ENCODE measurements around the gene SAMD7. TPM values are rescaled to one million over a fixed set of nuclear protein-coding genes. Genes with fewer than 3 reads are reported as not detected.
A peak's percentile ranks its signal among the peaks of the same experiment; 100 is the strongest.

SAMD7 gene
- total and polyA plus RNA-seq, 9 of the 15 experiments (the other 6 are each of a cell fraction or from before 2014, with no cell fraction given): not detected

DNA sequence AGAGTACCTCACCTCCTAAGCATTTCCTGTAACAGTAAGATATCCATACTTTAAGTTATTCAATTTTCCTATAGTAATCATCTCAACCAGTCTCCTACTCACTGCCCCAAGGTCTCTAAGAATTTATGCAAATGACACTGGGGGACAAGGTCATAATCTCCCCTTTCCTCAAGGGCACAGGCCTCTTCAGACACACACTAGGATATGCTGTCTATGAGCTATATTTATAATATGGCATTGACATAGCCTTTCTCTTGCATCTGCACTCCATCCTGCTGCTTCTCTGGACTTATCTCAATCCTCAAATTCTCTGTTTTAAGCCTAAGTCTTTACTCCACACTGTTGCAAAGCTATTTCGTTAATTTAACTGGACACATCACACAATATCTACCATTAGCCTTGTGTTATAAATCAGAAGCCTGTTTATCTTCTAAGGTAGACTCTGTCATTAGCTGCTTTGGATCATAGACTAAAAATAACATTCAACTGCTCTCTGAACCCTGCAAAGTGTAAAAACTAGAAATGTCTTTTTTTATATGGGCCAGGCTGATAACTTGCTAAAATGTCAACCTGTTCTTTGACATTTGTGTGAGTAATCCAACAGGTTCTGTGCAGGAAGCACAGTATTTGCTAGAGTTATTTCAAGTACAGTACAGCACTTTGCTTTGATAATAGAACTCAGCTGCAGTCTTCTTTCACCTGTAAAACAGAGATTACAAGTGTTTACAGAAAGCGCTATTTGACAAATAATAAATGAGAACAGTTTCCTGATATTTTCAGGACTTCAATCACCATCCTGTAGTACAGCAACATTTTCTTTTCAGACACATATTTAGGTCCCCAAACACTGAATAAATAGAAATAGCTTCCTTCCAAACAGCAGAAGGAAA, 37.4 kb downstream of the SAMD7 start:
- peak overlapping the region; percentile 60 for H2AFZ ChIP-seq (ENCODE audit: low read depth, low read length)
- TF ChIP-seq TCF3 (CRISPR knock-in tag; IDR thresholded peaks at IDR 0.05): peak; percentile 40; the same call in 1 of the 2 replicates
- 0 out of 2 replicates have a peak, but pooled peaks have one; percentile 27 for TF ChIP-seq TAL1 (IDR thresholded peaks at IDR 0.05)
- TF ChIP-seq, protein P1, sequence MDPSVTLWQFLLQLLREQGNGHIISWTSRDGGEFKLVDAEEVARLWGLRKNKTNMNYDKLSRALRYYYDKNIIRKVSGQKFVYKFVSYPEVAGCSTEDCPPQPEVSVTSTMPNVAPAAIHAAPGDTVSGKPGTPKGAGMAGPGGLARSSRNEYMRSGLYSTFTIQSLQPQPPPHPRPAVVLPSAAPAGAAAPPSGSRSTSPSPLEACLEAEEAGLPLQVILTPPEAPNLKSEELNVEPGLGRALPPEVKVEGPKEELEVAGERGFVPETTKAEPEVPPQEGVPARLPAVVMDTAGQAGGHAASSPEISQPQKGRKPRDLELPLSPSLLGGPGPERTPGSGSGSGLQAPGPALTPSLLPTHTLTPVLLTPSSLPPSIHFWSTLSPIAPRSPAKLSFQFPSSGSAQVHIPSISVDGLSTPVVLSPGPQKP (CRISPR knock-in tag; IDR thresholded peaks at IDR 0.05): no peak
- peak; percentile 39; the same call in 1 of the 2 replicates for TF ChIP-seq CBFA2T3 (IDR thresholded peaks at IDR 0.05)
- in situ Hi-C loops (cut with MboI) (no loop called here), intact Hi-C loops (cut with micrococcal nuclease) (no loop called here)
- no peaks in the 10 kb centered on the region for H3K27me3 ChIP-seq (ENCODE audit: control insufficient read depth in 2 of 2, insufficient read depth in 2 of 2, low read length in 2 of 2)
- H3K27ac ChIP-seq (ENCODE audit: extremely low read depth, low read depth, low read length): no peak overlapping the region
- no peaks in the 10 kb centered on the region for H3K9me1 ChIP-seq (ENCODE audit: control insufficient read depth, insufficient read depth, low read length)
- H3K4me2 ChIP-seq (ENCODE audit: insufficient read depth, low read length): no peak overlapping the region
- no peak overlapping the region for H3K4me3 ChIP-seq
- FAIRE-seq (no peak), ATAC-seq (peak; percentile 7; the same call in 2 of the 3 replicates), DNase-seq (ENCODE audit: extremely low read depth in 1 of 4, low spot score in 3 of 4) (no peak)
- H3K4me1 ChIP-seq (replicated peaks in 1 of 2; ENCODE audit: control insufficient read depth in 2 of 2, insufficient read depth in 2 of 2, low read length in 2 of 2): peaks cover 7 to 34% of the 10 kb centered on the region in 2 experiments
- H3K9me3 ChIP-seq (replicated peaks; ENCODE audit: control insufficient read depth, insufficient read depth, low read depth, low read length): no peaks in the 10 kb centered on the region
- ChIA-PET POLR2A (interaction anchor here (1.4 to 1.8 kb wide), 2 partner anchors 10 to 17 kb away, joined by 5 to 8 read pairs; partner anchors contain the start of gene SEC62), CTCF (ENCODE audit: low intra/inter-chr PET ratio) (no interaction called here)
- H3K36me3 ChIP-seq (ENCODE audit: control insufficient read depth, insufficient read depth, low read length): no peaks in the 10 kb centered on the region
- BruUV-seq (replicated peaks): no TSS peak
- no peaks in the 10 kb centered on the region for H4K20me1 ChIP-seq (replicated peaks; ENCODE audit: control insufficient read depth, insufficient read depth, low read length)
- H3K79me2 ChIP-seq (ENCODE audit: control insufficient read depth, insufficient read depth, low read length): no peaks in the 10 kb centered on the region
- 3% methylated on average over 2 of the region's 2 CpGs for WGBS (ENCODE audit: insufficient coverage, low coverage, missing lambda C conversion rate)
- no peak overlapping the region for H3K9ac ChIP-seq (ENCODE audit: insufficient read depth in 1 of 2, low read depth in 2 of 2, low read length in 2 of 2)

Measured in K562 (cell line).